Stimulated activated CD8-positive, alpha-beta memory T cell treated with anti-CD3 and anti-CD28 coated beads, Interleukin-4, amount 100 ng/mL, for 24 hours (primary cell): ENCODE results near the gene EFR3B.
"Not testable (repeated sequence)": the region's sequence is repeated elsewhere in the genome, so short reads cannot be mapped to it uniquely, and the experiment has no call there.

ENCODE experiments used
- DNase-seq: peaks from one replicate; pipeline ENCODE4 v3.0.0-alpha.2; 2020; ENCODE audit warnings: low read depth

EFR3B gene

GRCh38 chr2:25105336-25106085, 63.6 kb downstream of the EFR3B start:
- no peak for DNase-seq

- DNase-seq, result no peak
Observed at GRCh38 chr2:25109822-25110221, 67.9 kb downstream of the EFR3B start.

GRCh38 chr2:25112113-25112512, 70.2 kb downstream of the EFR3B start:
- no peak for DNase-seq

- no peak for DNase-seq
Observed at GRCh38 chr2:25115249-25115883, 73.5 kb downstream of the EFR3B start.

GRCh38 chr2:25115902-25116301, 74.0 kb downstream of the EFR3B start:
- no peak for DNase-seq

- DNase-seq, result no peak
Observed at GRCh38 chr2:25116956-25117355, 75.1 kb downstream of the EFR3B start.

GRCh38 chr2:25119263-25119662, 77.4 kb downstream of the EFR3B start:
- DNase-seq, result no peak

GRCh38 chr2:25122367-25122766, 80.5 kb downstream of the EFR3B start:
- no peak for DNase-seq

GRCh38 chr2:25123682-25124081, 81.8 kb downstream of the EFR3B start:
- no peak for DNase-seq

- DNase-seq, result no peak
Observed at GRCh38 chr2:25125189-25125588, 83.3 kb downstream of the EFR3B start.

- no peak for DNase-seq
Observed at GRCh38 chr2:25125976-25126375, 84.1 kb downstream of the EFR3B start.

- DNase-seq, result not testable (repeated sequence)
Observed at GRCh38 chr2:25127071-25127470, 85.2 kb downstream of the EFR3B start.

- no peak for DNase-seq
Observed at GRCh38 chr2:25127646-25128045, 85.8 kb downstream of the EFR3B start.

- no peak for DNase-seq
Observed at GRCh38 chr2:25129901-25130520, 88.1 kb downstream of the EFR3B start.

- no peak for DNase-seq
Observed at GRCh38 chr2:25131253-25131566, 89.3 kb downstream of the EFR3B start.

GRCh38 chr2:25131567-25132298, 89.9 kb downstream of the EFR3B start:
- DNase-seq, result no peak

GRCh38 chr2:25132299-25132635, 90.4 kb downstream of the EFR3B start:
- DNase-seq, result no peak

- DNase-seq, result no peak
Observed at GRCh38 chr2:25132693-25133092, 90.8 kb downstream of the EFR3B start.

- DNase-seq, result not testable (repeated sequence)
Observed at GRCh38 chr2:25140535-25140934, 98.7 kb downstream of the EFR3B start.

- no peak for DNase-seq
Observed at GRCh38 chr2:25141120-25141519, 99.2 kb downstream of the EFR3B start.

- no peak for DNase-seq
Observed at GRCh38 chr2:25145803-25146202, 103.9 kb downstream of the EFR3B start.

GRCh38 chr2:25146896-25147295, 105.0 kb downstream of the EFR3B start:
- no peak for DNase-seq

GRCh38 chr2:25149646-25150045, 107.8 kb downstream of the EFR3B start:
- no peak for DNase-seq
